ENCODE measurements around the gene CHURC1. TPM values are rescaled to one million over a fixed set of nuclear protein-coding genes. Genes with fewer than 3 reads are reported as not detected.

Gene CHURC1
- total and polyA plus RNA-seq, 2 of the 13 experiments (the other 11 are each of a cell fraction or from before 2014, with no cell fraction given), result 41.1 to 74.4 TPM

DNA sequence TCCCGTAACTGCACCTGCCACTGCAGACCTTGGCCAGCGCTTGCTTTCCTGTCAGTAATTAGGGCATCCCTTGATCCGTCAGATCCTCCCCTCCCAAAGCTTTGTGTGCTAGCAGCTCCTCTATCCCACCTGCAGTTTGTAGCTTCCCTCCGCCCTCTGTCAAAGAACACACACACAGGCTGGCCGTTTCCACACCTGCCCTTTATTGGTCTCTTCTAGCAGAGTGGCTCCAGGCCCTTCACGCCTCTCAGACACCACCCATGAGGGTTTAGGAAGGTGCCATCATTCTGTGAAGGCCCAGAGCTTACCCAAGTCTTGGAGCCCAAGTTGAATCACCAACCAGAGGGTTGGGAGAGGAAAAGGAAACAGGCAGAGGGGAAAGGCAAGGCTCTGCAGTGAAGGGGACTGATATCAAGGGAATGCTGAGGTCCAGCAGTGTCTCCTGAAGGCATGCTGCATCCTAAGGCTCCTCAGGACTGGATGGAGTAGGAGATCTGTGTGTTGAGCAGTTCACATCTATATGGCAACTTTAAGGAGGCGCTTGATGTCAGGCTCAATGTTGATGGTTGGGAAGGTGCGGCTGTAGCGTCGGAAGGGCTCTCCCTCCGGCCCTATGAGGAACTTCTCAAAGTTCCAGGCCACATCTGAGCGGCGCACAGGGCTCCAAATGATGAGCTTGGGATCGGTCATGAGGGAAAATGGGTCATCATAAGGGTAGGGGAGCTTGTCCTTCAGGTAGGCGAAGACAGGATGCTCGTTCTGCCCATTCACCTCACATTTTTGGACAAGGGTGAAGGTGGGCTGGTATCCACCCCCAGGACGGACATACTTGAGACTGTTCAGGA is 24.9 kb downstream of the CHURC1 start (continued):
- TF ChIP-seq ZBTB1 (CRISPR knock-in tag; IDR thresholded peaks at IDR 0.05; ENCODE audit: borderline replicate concordance), result no peak
- TF ChIP-seq ZNF780A (CRISPR knock-in tag; IDR thresholded peaks at IDR 0.05), result 0 out of 2 replicates have a peak, but pooled peaks have one; percentile 31
- TF ChIP-seq CHCHD3 (CRISPR knock-in tag; IDR thresholded peaks at IDR 0.05), result no peak
- TF ChIP-seq, protein P1, sequence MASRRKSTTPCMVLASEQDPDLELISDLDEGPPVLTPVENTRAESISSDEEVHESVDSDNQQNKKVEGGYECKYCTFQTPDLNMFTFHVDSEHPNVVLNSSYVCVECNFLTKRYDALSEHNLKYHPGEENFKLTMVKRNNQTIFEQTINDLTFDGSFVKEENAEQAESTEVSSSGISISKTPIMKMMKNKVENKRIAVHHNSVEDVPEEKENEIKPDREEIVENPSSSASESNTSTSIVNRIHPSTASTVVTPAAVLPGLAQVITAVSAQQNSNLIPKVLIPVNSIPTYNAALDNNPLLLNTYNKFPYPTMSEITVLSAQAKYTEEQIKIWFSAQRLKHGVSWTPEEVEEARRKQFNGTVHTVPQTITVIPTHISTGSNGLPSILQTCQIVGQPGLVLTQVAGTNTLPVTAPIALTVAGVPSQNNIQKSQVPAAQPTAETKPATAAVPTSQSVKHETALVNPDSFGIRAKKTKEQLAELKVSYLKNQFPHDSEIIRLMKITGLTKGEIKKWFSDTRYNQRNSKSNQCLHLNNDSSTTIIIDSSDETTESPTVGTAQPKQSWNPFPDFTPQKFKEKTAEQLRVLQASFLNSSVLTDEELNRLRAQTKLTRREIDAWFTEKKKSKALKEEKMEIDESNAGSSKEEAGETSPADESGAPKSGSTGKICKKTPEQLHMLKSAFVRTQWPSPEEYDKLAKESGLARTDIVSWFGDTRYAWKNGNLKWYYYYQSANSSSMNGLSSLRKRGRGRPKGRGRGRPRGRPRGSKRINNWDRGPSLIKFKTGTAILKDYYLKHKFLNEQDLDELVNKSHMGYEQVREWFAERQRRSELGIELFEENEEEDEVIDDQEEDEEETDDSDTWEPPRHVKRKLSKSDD (CRISPR knock-in tag; IDR thresholded peaks at IDR 0.05; ENCODE audit: low read depth), result no peak
- TF ChIP-seq, protein P2, sequence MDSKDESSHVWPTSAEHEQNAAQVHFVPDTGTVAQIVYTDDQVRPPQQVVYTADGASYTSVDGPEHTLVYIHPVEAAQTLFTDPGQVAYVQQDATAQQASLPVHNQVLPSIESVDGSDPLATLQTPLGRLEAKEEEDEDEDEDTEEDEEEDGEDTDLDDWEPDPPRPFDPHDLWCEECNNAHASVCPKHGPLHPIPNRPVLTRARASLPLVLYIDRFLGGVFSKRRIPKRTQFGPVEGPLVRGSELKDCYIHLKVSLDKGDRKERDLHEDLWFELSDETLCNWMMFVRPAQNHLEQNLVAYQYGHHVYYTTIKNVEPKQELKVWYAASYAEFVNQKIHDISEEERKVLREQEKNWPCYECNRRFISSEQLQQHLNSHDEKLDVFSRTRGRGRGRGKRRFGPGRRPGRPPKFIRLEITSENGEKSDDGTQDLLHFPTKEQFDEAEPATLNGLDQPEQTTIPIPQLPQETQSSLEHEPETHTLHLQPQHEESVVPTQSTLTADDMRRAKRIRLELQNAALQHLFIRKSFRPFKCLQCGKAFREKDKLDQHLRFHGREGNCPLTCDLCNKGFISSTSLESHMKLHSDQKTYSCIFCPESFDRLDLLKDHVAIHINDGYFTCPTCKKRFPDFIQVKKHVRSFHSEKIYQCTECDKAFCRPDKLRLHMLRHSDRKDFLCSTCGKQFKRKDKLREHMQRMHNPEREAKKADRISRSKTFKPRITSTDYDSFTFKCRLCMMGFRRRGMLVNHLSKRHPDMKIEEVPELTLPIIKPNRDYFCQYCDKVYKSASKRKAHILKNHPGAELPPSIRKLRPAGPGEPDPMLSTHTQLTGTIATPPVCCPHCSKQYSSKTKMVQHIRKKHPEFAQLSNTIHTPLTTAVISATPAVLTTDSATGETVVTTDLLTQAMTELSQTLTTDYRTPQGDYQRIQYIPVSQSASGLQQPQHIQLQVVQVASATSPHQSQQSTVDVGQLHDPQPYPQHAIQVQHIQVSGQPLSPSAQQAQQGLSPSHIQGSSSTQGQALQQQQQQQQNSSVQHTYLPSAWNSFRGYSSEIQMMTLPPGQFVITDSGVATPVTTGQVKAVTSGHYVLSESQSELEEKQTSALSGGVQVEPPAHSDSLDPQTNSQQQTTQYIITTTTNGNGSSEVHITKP (CRISPR knock-in tag; IDR thresholded peaks at IDR 0.05; ENCODE audit: low read depth), result no peak
- no peak for TF ChIP-seq ZNF430 (CRISPR knock-in tag; IDR thresholded peaks at IDR 0.05)
- no peak for TF ChIP-seq NFATC3 (CRISPR knock-in tag; IDR thresholded peaks at IDR 0.05)
- TF ChIP-seq U2AF1 (optimal IDR thresholded peaks at IDR 0.05; ENCODE audit: low read depth, low read length), result no peak
- no peak for TF ChIP-seq NRL (CRISPR knock-in tag; IDR thresholded peaks at IDR 0.05; ENCODE audit: borderline replicate concordance)
- no peak for TF ChIP-seq KDM2A (CRISPR knock-in tag; IDR thresholded peaks at IDR 0.05; ENCODE audit: borderline replicate concordance, low read depth)
- TF ChIP-seq RFXANK (CRISPR knock-in tag; IDR thresholded peaks at IDR 0.05), result no peak
- TF ChIP-seq, protein P3, sequence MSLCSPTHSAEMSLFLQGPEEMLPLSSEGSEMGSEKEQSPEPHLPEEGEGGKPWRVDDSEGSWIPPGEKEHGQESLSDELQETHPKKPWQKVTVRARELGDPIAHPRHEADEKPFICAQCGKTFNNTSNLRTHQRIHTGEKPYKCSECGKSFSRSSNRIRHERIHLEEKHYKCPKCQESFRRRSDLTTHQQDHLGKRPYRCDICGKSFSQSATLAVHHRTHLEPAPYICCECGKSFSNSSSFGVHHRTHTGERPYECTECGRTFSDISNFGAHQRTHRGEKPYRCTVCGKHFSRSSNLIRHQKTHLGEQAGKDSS (CRISPR knock-in tag; IDR thresholded peaks at IDR 0.05; ENCODE audit: borderline replicate concordance, low read depth), result no peak
- 0 out of 2 replicates have a peak, but pooled peaks have one; percentile 19 for TF ChIP-seq TAF1 (CRISPR knock-in tag; IDR thresholded peaks at IDR 0.05)
- TF ChIP-seq ZMAT3 (CRISPR knock-in tag; conservative IDR thresholded peaks at IDR 0.05), result no peak
- no peak for TF ChIP-seq RORA (CRISPR knock-in tag; IDR thresholded peaks at IDR 0.05)
- no peak for TF ChIP-seq ZNF589 (CRISPR knock-in tag; conservative IDR thresholded peaks at IDR 0.05)
- no peak for TF ChIP-seq PTBP1 (IDR thresholded peaks at IDR 0.05; ENCODE audit: low read depth, low read length, poor library complexity, severe bottlenecking)
- TF ChIP-seq, protein P4, sequence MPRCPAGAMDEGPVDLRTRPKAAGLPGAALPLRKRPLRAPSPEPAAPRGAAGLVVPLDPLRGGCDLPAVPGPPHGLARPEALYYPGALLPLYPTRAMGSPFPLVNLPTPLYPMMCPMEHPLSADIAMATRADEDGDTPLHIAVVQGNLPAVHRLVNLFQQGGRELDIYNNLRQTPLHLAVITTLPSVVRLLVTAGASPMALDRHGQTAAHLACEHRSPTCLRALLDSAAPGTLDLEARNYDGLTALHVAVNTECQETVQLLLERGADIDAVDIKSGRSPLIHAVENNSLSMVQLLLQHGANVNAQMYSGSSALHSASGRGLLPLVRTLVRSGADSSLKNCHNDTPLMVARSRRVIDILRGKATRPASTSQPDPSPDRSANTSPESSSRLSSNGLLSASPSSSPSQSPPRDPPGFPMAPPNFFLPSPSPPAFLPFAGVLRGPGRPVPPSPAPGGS (CRISPR knock-in tag; IDR thresholded peaks at IDR 0.05), result 0 out of 2 replicates have a peak, but pooled peaks have one; percentile 28
- TF ChIP-seq ATF7-NPFF (CRISPR knock-in tag; IDR thresholded peaks at IDR 0.05; ENCODE audit: low read depth), result no peak
